Epithelial cell of proximal tubule (primary cell): ENCODE results near the gene DCTD. TPM values are rescaled to one million over a fixed set of nuclear protein-coding genes. Genes with fewer than 3 reads are reported as not detected.

Experiments
- DNase-seq: peaks from one replicate; pipeline ENCODE4 v3.0.0-alpha.2; 2011; ENCODE audit warnings: low read depth
- H3K4me3 ChIP-seq: 2 replicates; pipeline ENCODE4 v1.5.1; 2011; ENCODE audit warnings: low read depth, mild to moderate bottlenecking, low read length
- CTCF ChIP-seq: conservative IDR thresholded peaks from 2 replicates; pipeline ENCODE4 v1.5.1; 2012; ENCODE audit warnings: low read depth, mild to moderate bottlenecking, low read length
- total RNA-seq: library from RNA; depleted of rRNA; stranded (reverse); fragments of >200 nt; gene quantifications from 2 replicates; pipeline ENCODE4 v1.2.3, GENCODE V29; 2015

DCTD gene
- total RNA-seq, 1 donor from 2014 or later, result 86.3 TPM

GRCh38 chr4:182847576-182848450 is 69.4 kb downstream of the DCTD start:
- no peak for DNase-seq
- TF ChIP-seq CTCF, result no peak
- H3K4me3 ChIP-seq, result no peak overlapping the region

DNA sequence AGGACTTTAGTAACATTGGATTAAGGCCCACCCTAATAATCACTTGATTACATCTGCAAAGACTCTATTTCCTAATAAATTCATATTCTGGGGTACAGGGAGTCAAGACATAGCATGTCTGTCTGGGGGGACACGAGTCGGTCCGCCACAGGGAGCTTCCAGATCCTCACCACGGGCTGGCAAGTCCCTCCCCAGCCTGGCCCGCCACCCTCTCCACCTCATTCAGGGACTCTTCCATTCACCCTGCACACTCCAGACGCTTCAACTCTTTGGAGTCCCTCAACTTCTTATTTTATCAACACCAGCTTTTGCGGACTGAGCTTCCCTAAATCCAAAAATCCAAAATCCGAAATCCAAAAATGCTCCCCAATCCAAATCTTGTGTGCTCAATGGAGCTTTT is 71.2 kb downstream of the DCTD start:
- no peak for TF ChIP-seq CTCF
- no peak overlapping the region for H3K4me3 ChIP-seq
- DNase-seq, result no peak

DNA sequence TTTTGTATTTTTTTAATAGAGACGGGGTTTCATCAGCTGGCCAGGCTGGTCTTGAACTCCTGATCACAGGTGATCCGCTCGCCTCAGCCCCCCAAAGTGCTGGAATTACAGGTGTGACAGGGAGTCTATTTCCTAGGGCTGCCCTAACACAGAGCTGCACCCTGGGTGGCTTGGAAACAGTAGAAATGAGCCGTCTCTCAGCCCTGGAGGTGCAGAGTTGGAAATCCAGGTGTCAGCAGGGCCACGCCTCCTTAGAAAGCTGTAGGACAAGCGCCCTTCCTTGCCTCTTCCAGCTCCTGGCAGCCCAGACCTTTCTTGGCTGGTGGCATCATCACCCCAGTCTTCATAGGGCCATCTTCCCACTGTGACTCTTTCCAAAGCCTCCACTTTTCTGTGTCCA is 71.6 kb downstream of the DCTD start:
- DNase-seq, result no peak
- H3K4me3 ChIP-seq, result no peak overlapping the region
- no peak for TF ChIP-seq CTCF

DNA sequence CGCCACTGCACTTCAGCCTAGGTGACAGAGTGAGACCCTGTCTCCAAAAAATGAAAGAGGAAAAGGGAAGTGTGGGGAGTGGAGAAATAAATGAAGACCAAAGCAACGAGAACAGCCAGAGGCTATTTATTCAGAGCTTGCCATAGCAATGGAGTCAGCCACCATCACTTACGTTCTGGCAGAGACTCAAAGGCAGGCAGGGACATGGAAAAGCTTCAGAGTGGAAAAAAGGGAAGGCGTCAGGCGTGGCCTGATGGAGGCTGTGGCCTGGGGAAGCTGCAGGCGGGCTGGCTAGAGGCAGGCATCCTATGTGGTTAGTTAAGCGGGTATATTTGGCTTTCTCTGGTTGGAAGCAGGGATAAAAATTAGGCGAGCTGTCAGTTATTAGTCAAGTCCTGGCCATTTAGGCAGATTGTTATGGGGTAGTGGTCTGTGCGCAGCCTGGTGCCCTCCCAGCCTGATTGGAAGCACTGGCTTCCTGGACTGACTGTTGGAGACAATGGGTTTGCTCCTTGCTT is 73.3 kb downstream of the DCTD start:
- DNase-seq, result no peak
- no peak for TF ChIP-seq CTCF
- no peak overlapping the region for H3K4me3 ChIP-seq

GRCh38 chr4:182842759-182843390 is 74.3 kb downstream of the DCTD start:
- no peak overlapping the region for H3K4me3 ChIP-seq
- TF ChIP-seq CTCF, result no peak
- no peak for DNase-seq

DNA sequence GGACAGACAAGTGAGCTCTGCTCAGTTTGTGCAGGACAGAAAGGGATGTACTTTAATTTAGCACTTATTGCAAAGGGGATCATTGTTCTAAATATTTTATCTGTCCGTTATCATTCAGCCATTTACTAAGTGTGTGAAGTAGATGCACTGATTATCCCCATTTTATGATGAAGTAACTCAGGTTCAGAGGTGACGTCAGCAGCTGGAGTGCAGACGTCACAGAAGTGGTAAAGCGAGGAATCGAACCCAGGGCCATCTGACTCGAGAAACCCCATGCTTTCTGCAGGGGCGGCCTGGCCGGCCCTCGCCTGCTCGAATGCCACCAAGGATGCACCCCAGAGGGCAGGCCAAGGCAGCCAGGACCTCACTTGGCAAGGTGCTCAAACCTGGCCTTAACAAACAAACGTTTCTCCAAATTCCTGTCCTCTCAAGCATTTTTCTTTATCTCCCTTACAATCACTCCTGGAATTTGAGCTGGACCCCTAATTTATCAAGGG is 75.0 kb downstream of the DCTD start:
- no peak overlapping the region for H3K4me3 ChIP-seq
- DNase-seq, result no peak
- TF ChIP-seq CTCF, result no peak
